ENCODE results near the gene DYRK3.

The DYRK3 gene

DNA sequence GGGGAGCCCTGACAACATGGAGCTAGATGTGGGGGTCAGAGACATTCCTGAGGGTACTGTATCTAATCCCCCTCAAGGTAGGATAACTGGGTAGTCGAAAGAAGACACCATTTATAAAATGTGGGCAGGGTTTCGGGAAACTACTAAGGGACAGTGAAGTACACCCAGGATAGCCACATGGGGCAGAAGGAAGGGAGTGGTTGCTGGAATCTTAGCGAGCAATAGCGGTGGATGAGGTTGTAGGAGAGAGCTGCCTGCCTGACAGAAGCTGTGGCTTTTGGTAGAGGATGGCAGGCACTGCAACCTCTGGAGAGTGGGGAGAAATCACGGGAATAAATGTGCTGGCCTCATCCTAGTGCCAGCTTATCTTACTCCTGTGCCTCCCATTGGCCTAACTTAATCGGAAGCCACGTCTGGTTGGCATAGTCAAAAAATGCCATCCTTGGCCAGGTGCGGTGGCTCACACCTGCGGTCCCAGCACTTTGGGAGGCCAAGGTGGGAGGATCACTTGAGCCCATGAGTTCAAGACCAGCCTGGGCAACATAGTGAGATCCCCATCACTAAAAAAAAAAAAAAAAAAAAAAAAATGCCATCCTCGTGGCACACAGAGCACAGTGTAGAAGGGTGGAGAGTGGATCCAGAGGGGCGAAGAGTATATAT, 26.0 kb downstream of the DYRK3 start:
- DNase-seq (ENCODE audit: low read depth), result no peak

DNA sequence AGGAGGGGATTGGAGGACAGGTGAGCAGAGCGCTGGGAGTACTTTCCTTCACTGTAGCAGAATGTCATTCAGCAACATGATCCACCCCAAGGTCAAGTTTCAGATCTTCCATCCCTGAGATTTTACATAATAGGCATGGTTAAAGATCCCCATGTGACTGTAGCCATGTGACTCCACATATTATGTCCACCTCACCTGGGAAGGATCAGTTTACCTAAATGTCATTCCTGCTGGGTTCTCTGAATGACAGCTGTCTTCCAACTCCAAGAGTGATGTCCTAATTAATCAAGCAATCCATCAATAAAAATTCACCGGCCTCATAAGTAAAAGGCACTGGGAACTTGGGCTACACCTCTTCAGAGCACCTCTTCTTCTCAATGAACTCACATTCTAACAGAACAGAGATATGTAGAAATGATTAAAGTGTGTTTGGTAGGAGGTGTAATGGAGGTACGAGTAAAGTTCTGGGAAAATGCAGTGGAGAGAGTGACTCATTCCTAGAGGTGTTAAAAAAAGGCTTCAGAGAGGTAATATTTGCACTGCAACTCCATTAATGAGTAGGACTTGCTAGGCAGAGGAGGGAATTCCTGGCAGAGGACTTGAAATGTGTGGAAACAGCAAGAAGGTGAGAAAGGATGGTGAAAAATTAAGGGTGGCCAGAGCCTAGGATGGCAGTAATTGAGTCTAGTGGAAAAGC, 27.2 kb downstream of the DYRK3 start:
- DNase-seq (ENCODE audit: low read depth), result no peak

GRCh38 chr1:206663362-206663761, 28.0 kb downstream of the DYRK3 start:
- DNase-seq (ENCODE audit: low read depth), result no peak

DNA sequence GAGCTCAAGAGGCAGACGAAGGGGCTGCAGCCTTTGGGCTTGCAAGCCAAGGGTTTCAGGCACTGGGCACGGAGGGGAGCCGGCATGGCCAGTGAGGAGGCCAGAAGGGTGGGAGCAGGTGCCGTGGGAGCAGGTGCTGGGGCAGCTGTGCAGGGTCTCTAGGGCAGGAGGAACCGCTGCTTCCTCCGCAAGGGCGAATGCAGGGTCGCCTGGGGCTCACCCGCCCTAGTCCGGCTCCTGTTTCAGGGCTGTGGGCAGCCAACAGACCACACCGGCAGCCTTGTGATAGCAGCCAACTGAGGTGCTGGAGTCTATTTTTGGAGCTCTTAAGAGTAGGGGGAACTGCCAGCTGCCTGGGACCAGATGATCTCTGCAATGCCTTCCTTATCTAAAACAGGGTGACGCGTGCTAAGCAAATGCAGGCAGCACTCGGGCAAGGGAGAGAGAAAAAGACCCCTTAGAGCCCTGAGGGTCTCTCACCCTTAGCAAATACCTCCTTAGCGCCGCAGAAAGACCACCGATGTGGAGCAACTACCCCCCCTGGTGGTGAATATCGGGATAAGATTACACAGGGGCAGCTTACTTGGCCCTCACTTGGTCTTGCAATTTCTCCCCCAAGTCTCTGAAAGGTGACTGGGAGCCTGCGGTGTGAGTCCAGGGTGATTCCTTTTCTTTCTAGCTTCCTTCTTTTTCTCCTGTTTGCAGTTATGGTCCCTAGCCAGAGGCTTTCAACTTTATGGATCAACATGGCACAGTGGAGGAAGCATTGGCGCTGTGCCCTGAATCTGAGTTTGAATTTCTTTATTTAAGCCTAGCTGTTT, 28.7 kb downstream of the DYRK3 start:
- peak; percentile 39 for DNase-seq (ENCODE audit: low read depth)

GRCh38 chr1:206664740-206665139, 29.4 kb downstream of the DYRK3 start:
- DNase-seq (ENCODE audit: low read depth), result no peak

DNA sequence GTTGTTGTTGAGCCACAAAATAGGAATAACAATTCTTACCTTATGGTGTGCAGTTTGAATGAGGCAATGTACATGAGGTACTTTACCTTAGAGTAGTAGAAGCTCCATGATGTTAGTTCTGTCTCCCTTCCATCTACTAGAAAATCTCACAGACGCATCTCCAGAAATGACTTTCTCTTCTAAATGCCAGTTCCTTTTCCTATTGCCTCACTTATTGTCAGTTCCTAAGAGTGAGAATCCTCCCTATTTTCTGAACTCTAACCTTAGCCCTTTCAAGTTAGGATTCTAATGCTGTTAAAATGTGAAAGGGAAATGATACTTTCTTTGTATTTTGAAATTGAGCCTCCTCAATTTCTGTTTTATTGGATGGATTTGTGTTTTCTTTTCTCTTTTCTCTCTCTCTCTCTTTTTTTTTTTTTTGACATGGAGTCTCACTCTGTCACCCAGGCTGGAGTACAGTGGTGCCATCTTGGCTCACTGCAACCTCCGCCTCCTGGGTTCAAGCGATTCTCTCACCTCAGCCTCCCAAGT, 30.8 kb downstream of the DYRK3 start:
- DNase-seq (ENCODE audit: low read depth), result no peak

- no peak for DNase-seq (ENCODE audit: low read depth)
Observed at GRCh38 chr1:206666954-206667665, 31.8 kb downstream of the DYRK3 start.

GRCh38 chr1:206668351-206668750, 33.0 kb downstream of the DYRK3 start:
- no peak for DNase-seq (ENCODE audit: low read depth)

DNA sequence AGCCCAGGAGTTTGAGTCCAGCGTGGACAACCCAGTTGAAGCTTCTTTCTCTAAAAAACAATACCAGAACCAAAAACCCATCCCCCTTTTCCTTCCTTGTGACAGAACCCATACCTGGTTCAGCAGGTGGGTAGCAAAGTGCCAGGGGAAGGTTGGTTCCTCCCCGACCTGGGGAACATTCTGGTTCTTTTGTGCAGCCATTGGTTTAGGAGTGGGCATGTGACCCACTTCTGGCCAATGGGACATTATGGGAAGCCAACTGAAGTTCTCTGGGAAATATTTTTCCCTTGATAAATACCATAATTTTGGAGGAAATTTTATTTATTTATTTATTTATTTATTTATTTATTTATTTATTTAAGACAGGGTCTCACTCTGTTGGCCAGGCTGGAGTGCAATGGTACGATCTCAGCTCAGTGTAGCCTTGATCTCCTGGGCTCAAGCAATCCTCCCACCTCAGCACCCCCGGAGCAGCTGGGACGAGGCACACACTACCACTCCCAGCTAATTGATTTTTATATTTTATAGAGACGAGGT, 33.6 kb downstream of the DYRK3 start:
- no peak for DNase-seq (ENCODE audit: low read depth)

DNA sequence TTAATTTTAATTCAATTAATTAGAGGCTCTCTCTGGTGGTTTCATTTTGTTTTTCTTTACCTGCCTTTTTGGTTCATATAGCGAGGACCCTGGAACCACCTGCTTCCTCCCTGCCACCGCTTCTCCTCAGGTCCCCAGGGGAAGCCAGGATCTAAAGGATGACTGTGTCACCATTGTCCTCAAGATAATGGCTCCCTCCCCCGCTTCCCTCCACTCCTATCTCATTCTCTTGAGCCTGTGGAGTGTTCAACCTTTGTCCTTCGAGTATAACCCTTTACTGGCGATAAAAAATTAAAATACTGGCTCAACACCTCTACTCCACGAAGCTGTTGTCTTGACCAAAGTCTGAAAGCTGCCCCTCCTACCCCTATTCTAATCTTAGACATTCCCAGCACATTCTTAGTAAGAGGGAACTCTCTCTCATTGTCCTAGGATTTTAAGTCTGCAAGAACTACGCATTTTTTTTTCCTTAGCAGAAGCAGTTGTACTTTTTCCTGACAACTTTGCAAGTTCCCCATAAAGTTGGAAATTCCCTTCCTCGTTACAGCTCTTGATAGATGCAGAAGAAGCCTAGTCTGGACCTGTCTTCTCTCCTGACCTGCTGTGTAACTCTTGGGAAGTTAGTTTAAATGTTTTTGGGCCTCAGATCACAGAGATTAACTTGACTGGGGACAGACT, 36.8 kb downstream of the DYRK3 start:
- DNase-seq (ENCODE audit: low read depth), result no peak

GRCh38 chr1:206672844-206673758, 37.8 kb downstream of the DYRK3 start:
- DNase-seq (ENCODE audit: low read depth), result no peak

DNA sequence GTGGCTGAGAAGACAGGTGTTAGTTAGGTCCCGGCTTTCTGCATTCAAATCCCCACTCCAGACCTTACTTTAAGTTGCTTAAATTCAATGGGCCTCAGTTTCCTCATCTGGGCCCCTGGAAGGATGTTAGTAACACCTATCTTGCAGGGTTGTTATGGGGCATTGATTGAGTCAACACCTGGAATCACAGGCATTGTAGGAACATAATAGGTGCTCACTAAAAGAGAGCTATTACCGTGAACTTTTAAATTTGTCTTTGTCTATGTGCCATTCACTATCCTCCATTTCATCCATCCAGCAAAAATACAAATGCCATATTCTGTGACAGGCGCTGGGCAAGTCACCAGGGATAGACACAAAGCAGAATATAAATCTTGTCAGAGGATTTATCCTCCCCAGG, 38.9 kb downstream of the DYRK3 start:
- DNase-seq (ENCODE audit: low read depth), result no peak

- DNase-seq (ENCODE audit: low read depth), result no peak
Observed at GRCh38 chr1:206674745-206675175, 39.4 kb downstream of the DYRK3 start.

DNA sequence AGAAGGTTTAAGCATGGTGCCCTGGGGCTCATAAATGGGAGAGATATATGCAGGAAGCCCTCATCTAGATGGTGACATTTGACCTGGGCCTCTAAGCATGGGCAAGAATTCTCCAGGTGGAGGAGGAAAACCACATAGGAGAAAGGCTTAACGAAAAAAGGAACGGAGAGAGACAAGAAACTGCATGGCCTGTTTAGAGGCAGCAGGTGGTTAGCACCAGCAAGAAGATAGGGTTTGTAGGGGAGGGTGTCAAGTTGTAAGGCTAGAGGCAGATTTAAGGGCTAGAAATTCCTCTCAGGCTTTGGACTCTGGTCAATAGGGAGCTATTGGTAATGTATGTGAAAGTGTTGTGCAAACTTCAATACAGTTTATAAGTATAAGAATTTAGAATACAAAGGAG, 41.2 kb downstream of the DYRK3 start:
- DNase-seq (ENCODE audit: low read depth), result no peak

- DNase-seq (ENCODE audit: low read depth), result no peak
Observed at GRCh38 chr1:206678490-206678889, 43.2 kb downstream of the DYRK3 start.

DNA sequence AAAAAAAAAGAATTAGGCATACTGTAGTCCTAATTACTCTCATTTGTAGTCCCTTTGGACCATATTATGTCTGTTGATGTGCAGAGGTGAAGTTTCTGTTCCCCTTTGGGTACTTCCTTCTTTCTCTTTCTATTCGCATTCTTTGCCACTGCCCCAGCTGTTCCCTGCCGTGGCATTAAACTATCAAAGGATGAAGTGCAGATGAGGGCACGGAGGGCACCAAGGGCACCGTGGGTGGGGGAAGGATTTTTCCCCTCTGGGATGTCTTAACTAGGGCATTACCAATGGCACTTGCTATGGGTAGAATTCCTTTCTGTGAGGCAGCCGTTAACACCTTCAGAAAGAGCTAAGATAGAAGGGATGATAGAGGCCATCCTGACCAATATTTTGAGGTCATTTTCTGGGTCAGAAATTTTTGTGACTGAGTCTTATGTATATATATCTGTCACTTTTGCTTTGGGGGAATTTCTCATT, 44.4 kb downstream of the DYRK3 start:
- DNase-seq (ENCODE audit: low read depth), result no peak

- DNase-seq (ENCODE audit: low read depth), result no peak
Observed at GRCh38 chr1:206680279-206680678, 44.9 kb downstream of the DYRK3 start.

DNA sequence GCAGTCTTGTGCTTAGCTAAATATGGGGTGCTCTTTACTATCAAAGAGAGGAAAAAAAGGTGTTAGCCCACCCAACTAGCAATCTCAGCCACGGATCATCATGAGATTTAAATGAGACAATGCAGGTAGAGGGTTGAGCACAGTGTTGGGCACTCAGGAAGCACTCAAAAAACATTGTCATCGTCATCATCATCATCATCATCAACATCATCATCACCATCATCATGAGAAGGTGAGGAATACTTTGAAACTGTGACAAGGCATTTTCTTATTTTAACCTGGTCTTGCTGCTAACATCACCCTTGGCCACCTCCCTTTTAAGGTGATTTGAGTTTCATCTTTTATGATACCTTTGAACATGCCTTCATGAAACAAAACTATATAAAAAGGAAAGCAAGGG, 46.0 kb downstream of the DYRK3 start:
- no peak for DNase-seq (ENCODE audit: low read depth)

GRCh38 chr1:206682111-206682510, 46.8 kb downstream of the DYRK3 start:
- DNase-seq (ENCODE audit: low read depth), result no peak

GRCh38 chr1:206683313-206683712, 48.0 kb downstream of the DYRK3 start:
- no peak for DNase-seq (ENCODE audit: low read depth)
